Stomach (tissue), 4 donors: ENCODE data around the gene TEX53.

Source experiments
- POLR2AphosphoS5 ChIP-seq, 3 donors: sonication (generic); formaldehyde crosslinking; IDR thresholded peaks; one replicate each; pipeline ENCODE4 v1.6.1; 2016; ENCODE audit warnings: antibody characterized with exemption in 3 of 3
- TF ChIP-seq, protein P1 (sequence below), 7 experiments: fragments of 450-650 bp in 4 of 7; fragments of 200-600 bp in 3 of 7; sonication (generic) in 3 of 7; IDR thresholded peaks; one replicate each; pipeline ENCODE4 v1.5.1; 2016 to 2019; ENCODE audit warnings: antibody characterized with exemption in 7 of 7, control low read depth in 2 of 7, mild to moderate bottlenecking in 1 of 7

DNA sequence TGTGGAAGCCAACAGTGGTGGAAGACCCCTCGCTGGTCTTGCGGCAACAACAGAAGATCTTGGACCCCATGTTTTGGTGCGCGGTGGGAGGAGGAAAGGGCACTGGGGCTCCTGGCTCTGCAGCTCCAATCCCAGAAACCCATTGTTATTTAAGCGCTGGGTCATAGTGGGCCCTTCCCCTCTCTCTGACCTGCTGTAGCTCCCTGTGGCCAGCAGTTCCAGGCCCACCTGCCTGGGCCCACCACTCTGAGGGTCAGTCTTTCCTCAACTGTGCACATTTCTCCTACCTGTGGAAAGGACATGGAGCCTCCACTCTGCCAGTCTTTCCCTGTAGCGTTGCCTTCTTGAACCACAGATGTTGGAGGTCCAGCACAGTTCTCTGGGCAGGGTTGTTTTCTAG, at the start of gene TEX53:
- TF ChIP-seq, protein P1, sequence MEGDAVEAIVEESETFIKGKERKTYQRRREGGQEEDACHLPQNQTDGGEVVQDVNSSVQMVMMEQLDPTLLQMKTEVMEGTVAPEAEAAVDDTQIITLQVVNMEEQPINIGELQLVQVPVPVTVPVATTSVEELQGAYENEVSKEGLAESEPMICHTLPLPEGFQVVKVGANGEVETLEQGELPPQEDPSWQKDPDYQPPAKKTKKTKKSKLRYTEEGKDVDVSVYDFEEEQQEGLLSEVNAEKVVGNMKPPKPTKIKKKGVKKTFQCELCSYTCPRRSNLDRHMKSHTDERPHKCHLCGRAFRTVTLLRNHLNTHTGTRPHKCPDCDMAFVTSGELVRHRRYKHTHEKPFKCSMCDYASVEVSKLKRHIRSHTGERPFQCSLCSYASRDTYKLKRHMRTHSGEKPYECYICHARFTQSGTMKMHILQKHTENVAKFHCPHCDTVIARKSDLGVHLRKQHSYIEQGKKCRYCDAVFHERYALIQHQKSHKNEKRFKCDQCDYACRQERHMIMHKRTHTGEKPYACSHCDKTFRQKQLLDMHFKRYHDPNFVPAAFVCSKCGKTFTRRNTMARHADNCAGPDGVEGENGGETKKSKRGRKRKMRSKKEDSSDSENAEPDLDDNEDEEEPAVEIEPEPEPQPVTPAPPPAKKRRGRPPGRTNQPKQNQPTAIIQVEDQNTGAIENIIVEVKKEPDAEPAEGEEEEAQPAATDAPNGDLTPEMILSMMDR (IDR thresholded peaks at IDR 0.05) = no peak
- no peak for TF ChIP-seq POLR2AphosphoS5 (IDR thresholded peaks at IDR 0.05)
